H1 (cell line): ENCODE measurements around the gene SAT2. TPM values are rescaled to one million over a fixed set of nuclear protein-coding genes. Genes with fewer than 3 reads are reported as not detected.

Source experiments
- GTF2F1 ChIP-seq: IDR thresholded peaks from 2 replicates; pipeline ENCODE4 v1.6.1; 2012; ENCODE audit warnings: low read depth, low read length, improper control_type of control experiment, borderline replicate concordance
- SP1 ChIP-seq: IDR thresholded peaks from 2 replicates; pipeline ENCODE4 v1.6.1; 2011; ENCODE audit warnings: low read depth, low read length
- TEAD4 ChIP-seq: IDR thresholded peaks from 2 replicates; pipeline ENCODE4 v1.6.1; 2012; ENCODE audit warnings: low read depth, low read length, inconsistent platforms, mixed read lengths
- polyA plus RNA-seq, 7 experiments: library from polyadenylated mRNA; depleted of rRNA in 3 of 7; stranded (reverse) in 5 of 7; unstranded in 2 of 7; fragments of >200 nt in 5 of 7; fragments of 200-250 nt in 2 of 7; gene quantifications; 1 replicate in 5 of 7; 2 replicates in 1 of 7; 4 replicates in 1 of 7; pipeline versions ENCODE4 v1.2.1 to v1.2.3, GENCODE V29; 2011 to 2013; ENCODE audit warnings: missing spikeins in 2 of 7, mixed read lengths in 2 of 7
- total RNA-seq: library from RNA; stranded (reverse); fragmentation: NEBNext Ultra II Directional; extraction: Animal tissue kit (Norgen Biotek cat#: 25700); gene quantifications from 2 replicates; pipeline ENCODE4 v1.2.1, GENCODE V29; 2021
- TF ChIP-seq, protein P1 (sequence below): IDR thresholded peaks from 2 replicates; pipeline ENCODE4 v1.6.1; 2012; ENCODE audit warnings: inconsistent platforms

Gene SAT2
- total and polyA plus RNA-seq, 2 of the 8 experiments (the other 6 are each of a cell fraction or from before 2014, with no cell fraction given) = 36.4 to 72.3 TPM

DNA sequence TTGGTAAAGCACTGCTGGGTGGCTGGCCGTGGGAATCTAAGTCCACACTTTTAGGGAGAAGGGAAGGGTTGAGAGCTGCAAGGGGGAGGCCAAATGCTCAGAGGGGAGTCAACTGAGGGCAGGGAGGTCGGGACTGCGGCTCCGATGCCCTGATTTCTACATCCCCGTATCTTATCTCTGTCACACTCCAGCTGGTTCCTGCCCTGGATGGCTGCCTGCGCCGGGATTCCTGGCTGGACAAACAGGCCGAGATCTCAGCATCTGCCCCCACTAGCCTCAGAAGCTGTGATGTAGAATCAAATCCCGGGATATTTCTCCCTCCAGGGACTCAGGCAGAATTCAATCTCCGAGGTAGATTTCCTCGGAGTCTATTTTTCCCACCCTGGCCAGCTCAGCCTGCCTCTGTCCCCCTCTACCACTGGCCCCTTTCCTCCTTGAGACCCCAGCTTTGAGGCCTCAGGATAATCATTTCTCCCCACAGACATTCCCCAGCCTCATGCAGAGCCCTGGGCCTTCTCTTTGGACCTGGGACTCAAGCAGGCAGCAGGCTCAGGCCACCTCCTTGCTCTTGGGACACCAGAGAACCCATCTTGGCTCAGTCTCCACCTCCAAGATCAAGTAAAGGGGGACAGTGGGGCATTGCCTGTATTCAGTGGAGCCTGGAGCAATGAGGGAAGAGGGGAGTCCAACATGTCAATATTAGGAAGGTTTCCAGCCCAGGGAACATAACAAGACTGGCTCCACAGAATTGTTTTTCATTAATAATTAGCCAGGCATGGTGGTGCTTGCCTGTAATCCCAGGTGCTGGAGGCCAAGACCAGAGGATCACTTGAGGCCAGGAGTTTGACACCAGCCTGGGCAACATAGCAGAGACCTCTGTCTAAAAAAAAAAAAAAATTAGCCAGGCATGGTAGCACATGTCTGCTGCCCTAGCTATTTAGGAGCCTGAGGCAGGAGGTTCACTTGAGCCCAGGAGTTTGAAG, 4.1 kb upstream of the SAT2 start (continued):
- TF ChIP-seq GTF2F1 (no peak), TEAD4 (no peak), SP1 (no peak)
- TF ChIP-seq, protein P1, sequence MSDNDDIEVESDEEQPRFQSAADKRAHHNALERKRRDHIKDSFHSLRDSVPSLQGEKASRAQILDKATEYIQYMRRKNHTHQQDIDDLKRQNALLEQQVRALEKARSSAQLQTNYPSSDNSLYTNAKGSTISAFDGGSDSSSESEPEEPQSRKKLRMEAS = no peak
